ENCODE results near the gene NGLY1.

Gene NGLY1, protein sequence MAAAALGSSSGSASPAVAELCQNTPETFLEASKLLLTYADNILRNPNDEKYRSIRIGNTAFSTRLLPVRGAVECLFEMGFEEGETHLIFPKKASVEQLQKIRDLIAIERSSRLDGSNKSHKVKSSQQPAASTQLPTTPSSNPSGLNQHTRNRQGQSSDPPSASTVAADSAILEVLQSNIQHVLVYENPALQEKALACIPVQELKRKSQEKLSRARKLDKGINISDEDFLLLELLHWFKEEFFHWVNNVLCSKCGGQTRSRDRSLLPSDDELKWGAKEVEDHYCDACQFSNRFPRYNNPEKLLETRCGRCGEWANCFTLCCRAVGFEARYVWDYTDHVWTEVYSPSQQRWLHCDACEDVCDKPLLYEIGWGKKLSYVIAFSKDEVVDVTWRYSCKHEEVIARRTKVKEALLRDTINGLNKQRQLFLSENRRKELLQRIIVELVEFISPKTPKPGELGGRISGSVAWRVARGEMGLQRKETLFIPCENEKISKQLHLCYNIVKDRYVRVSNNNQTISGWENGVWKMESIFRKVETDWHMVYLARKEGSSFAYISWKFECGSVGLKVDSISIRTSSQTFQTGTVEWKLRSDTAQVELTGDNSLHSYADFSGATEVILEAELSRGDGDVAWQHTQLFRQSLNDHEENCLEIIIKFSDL

GRCh38 chr3:25782938-25783660 is at the start of gene NGLY1:
Gene NGLY1, minus strand, starts transcription at chr3:25783443. Its CDS starts 53 bp downstream, at chr3:25783390.
- peaks cover 5% of the 10 kb centered on the region for H3K36me3 ChIP-seq (ENCODE audit: insufficient read depth, insufficient read length, low read length)
- TF ChIP-seq YY1 (IDR thresholded peaks at IDR 0.05; ENCODE audit: insufficient read depth, insufficient read length) (peak; percentile 43), ZNF274 (IDR thresholded peaks at IDR 0.05; ENCODE audit: low read depth, low read length) (no peak)
- peak within 1 kb of the TSS; percentile 80 for H3K9ac ChIP-seq (ENCODE audit: insufficient read length, low read depth)
- no peaks in the 10 kb centered on the region for H3K9me3 ChIP-seq (ENCODE audit: insufficient read depth, low read length)
- H3K27me3 ChIP-seq (ENCODE audit: insufficient read depth, insufficient read length) = no peaks in the 10 kb centered on the region
- DNase-seq (ENCODE audit: low read depth, low spot score) = peak; percentile 72
- H3K4me3 ChIP-seq (ENCODE audit: insufficient read length, low read depth) = peak within 1 kb of the TSS; percentile 77
- no peaks in the 10 kb centered on the region for H3K4me1 ChIP-seq (ENCODE audit: insufficient read depth, insufficient read length)

DNA sequence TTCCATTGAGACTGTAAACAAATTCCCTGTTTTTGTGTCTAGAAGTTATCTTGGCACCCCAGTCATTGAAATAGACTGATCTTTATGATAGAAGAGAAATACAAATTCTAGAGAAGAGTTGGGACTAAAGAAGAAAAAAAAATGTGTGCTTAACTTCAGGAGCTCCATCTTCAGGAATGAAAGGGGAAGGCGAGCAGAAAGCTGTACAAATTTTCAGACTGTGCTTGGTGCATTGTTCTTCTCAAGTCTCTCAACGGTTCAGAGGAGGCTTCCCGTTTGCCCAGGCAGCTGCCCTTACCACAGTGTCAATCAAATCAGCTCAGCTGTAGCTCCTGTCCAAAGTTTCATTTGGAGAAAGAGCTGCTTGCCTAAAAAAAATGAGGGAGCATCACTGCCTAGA is 48.3 kb upstream of the NGLY1 start:
- H3K4me1 ChIP-seq (ENCODE audit: insufficient read depth, insufficient read length) = no peaks in the 10 kb centered on the region
- DNase-seq (ENCODE audit: low read depth, low spot score) = no peak
- H3K9me3 ChIP-seq (ENCODE audit: insufficient read depth, low read length) = no peaks in the 10 kb centered on the region
- TF ChIP-seq YY1 (IDR thresholded peaks at IDR 0.05; ENCODE audit: insufficient read depth, insufficient read length) = no peak
- TF ChIP-seq ZNF274 (IDR thresholded peaks at IDR 0.05; ENCODE audit: low read depth, low read length) = no peak
- TF ChIP-seq SUZ12 (IDR thresholded peaks at IDR 0.05; ENCODE audit: extremely low read depth, insufficient read depth, insufficient read length) = no peak
- H3K9ac ChIP-seq (ENCODE audit: insufficient read length, low read depth) = no peak overlapping the region
- H3K4me3 ChIP-seq (ENCODE audit: insufficient read length, low read depth) = no peak overlapping the region
- H3K36me3 ChIP-seq (ENCODE audit: insufficient read depth, insufficient read length, low read length) = no peaks in the 10 kb centered on the region
- H3K27me3 ChIP-seq (ENCODE audit: insufficient read depth, insufficient read length) = no peaks in the 10 kb centered on the region

DNA sequence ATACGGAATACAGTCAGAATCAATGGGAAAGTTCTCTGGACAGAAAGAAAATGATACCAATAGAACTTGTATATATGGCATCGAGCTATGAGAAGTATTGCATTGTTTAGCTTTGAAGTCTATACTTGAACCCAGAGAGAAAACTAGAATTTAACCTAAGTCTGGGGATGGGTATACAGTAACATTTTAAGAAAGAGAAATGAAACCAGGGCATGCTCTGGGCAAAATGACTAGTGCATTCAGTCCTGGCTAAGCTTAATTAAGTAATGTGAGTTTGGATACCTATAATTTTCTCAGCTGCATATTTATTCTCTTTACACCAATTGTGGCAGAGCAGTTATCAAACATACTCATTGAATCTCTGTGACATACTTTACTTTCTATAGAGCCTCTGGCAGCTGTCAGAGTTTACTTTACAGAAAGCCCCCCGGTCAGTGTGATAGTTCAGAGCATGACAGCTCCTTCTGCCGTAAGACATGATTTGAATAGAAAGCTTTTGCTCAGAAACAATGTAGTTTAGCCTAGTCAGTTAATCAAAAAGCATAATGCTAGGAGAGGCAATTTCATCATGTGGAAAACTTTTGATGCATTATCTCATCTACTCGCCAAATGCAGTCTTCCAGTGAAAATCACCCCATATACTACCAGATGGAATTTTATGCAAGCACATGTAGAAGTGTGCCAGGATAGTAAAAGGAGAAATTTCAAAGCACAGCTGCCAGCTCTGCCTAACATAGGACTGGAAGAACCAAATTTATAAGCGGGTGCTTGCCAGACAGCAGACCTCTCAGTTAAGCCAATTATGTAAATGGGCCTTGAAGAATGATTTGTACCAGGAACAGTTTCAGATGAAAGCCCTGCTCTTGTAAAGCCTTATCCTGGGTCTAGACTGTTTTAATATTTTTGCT is 47.4 kb upstream of the NGLY1 start:
- H3K9ac ChIP-seq (ENCODE audit: insufficient read length, low read depth) = no peak overlapping the region
- H3K36me3 ChIP-seq (ENCODE audit: insufficient read depth, insufficient read length, low read length) = no peaks in the 10 kb centered on the region
- no peaks in the 10 kb centered on the region for H3K27me3 ChIP-seq (ENCODE audit: insufficient read depth, insufficient read length)
- no peaks in the 10 kb centered on the region for H3K4me1 ChIP-seq (ENCODE audit: insufficient read depth, insufficient read length)
- no peak overlapping the region for H3K4me3 ChIP-seq (ENCODE audit: insufficient read length, low read depth)
- no peak for TF ChIP-seq YY1 (IDR thresholded peaks at IDR 0.05; ENCODE audit: insufficient read depth, insufficient read length)
- TF ChIP-seq ZNF274 (IDR thresholded peaks at IDR 0.05; ENCODE audit: low read depth, low read length) = no peak
- TF ChIP-seq SUZ12 (IDR thresholded peaks at IDR 0.05; ENCODE audit: extremely low read depth, insufficient read depth, insufficient read length) = no peak
- no peak for DNase-seq (ENCODE audit: low read depth, low spot score)
- H3K9me3 ChIP-seq (ENCODE audit: insufficient read depth, low read length) = no peaks in the 10 kb centered on the region

GRCh38 chr3:25826510-25826909 is 43.3 kb upstream of the NGLY1 start:
- no peaks in the 10 kb centered on the region for H3K9me3 ChIP-seq (ENCODE audit: insufficient read depth, low read length)
- no peaks in the 10 kb centered on the region for H3K27me3 ChIP-seq (ENCODE audit: insufficient read depth, insufficient read length)
- H3K36me3 ChIP-seq (ENCODE audit: insufficient read depth, insufficient read length, low read length) = no peaks in the 10 kb centered on the region
- no peak overlapping the region for H3K4me3 ChIP-seq (ENCODE audit: insufficient read length, low read depth)
- H3K9ac ChIP-seq (ENCODE audit: insufficient read length, low read depth) = no peak overlapping the region
- TF ChIP-seq SUZ12 (IDR thresholded peaks at IDR 0.05; ENCODE audit: extremely low read depth, insufficient read depth, insufficient read length) (no peak), ZNF274 (IDR thresholded peaks at IDR 0.05; ENCODE audit: low read depth, low read length) (no peak), YY1 (IDR thresholded peaks at IDR 0.05; ENCODE audit: insufficient read depth, insufficient read length) (no peak)
- no peaks in the 10 kb centered on the region for H3K4me1 ChIP-seq (ENCODE audit: insufficient read depth, insufficient read length)
- DNase-seq (ENCODE audit: low read depth, low spot score) = no peak

DNA sequence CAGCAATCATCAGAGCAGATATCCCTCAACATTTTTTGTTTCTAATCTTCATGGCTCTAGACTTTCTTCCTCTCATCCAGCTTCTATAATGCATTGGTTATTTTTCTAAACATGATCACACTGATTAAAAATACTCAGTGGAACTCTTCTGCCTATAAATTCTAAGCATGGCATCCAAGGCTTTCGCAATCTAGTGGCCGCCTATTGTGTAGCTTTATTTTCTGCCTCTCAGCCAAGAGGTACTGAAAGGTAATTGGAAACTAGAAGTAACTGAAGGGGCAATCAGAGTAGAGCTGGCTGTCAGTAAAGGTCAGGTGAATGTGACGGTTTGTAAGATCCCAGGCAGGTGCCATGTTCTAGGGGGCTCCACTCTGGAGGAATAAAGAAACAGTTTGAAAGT is 40.1 kb upstream of the NGLY1 start:
- DNase-seq (ENCODE audit: low read depth, low spot score) = no peak
- H3K9me3 ChIP-seq (ENCODE audit: insufficient read depth, low read length) = no peaks in the 10 kb centered on the region
- no peak overlapping the region for H3K4me3 ChIP-seq (ENCODE audit: insufficient read length, low read depth)
- H3K27me3 ChIP-seq (ENCODE audit: insufficient read depth, insufficient read length) = no peaks in the 10 kb centered on the region
- H3K9ac ChIP-seq (ENCODE audit: insufficient read length, low read depth) = no peak overlapping the region
- no peak for TF ChIP-seq YY1 (IDR thresholded peaks at IDR 0.05; ENCODE audit: insufficient read depth, insufficient read length)
- TF ChIP-seq SUZ12 (IDR thresholded peaks at IDR 0.05; ENCODE audit: extremely low read depth, insufficient read depth, insufficient read length) = no peak
- TF ChIP-seq ZNF274 (IDR thresholded peaks at IDR 0.05; ENCODE audit: low read depth, low read length) = no peak
- no peaks in the 10 kb centered on the region for H3K36me3 ChIP-seq (ENCODE audit: insufficient read depth, insufficient read length, low read length)
- H3K4me1 ChIP-seq (ENCODE audit: insufficient read depth, insufficient read length) = no peaks in the 10 kb centered on the region

DNA sequence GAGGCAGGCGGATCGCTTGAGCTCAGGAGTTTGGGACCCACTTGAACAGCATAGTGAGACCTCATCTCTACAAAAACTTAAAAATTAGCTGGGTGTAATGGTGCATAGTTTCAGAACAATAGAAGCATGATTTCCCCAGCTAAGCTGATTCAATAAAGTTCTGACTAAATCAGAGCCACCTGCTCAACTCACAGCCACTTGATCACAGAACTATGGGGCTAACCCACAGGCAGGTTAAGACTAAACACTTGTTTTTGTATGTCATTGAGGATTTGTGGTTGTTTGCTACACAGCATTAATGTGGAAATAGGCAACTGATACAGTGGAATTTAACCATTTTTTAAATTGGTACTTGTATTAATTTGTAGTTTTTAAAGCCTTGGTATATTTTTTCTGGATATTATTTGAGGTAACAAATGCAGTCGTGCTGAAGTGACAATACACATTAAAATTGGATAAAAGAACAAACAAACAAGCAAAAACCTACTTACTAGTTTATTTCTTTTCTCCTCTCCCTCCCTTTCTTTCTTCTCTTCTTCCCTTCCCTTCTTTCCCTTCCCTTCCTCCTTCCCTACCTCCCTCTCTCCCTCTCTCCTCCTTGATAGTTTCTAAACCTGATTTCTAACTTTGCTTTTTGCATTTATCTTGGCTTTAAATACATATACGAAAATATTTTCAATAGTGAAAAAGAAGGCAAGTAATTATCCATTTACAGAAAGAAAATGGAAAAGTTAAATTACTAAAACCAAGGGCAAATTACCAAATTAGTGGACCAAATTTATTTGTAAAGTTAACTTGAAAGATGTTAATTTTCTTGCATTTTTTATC is 38.7 kb upstream of the NGLY1 start:
- Histone ChIP-seq H3K27me3 (ENCODE audit: insufficient read depth, insufficient read length) (no peaks in the 10 kb centered on the region), H3K36me3 (ENCODE audit: insufficient read depth, insufficient read length, low read length) (no peaks in the 10 kb centered on the region), H3K9me3 (ENCODE audit: insufficient read depth, low read length) (no peaks in the 10 kb centered on the region), H3K9ac (ENCODE audit: insufficient read length, low read depth) (no peak overlapping the region), H3K4me3 (ENCODE audit: insufficient read length, low read depth) (no peak overlapping the region), H3K4me1 (ENCODE audit: insufficient read depth, insufficient read length) (no peaks in the 10 kb centered on the region)
- no peak for DNase-seq (ENCODE audit: low read depth, low spot score)
- TF ChIP-seq YY1 (IDR thresholded peaks at IDR 0.05; ENCODE audit: insufficient read depth, insufficient read length) (no peak), SUZ12 (IDR thresholded peaks at IDR 0.05; ENCODE audit: extremely low read depth, insufficient read depth, insufficient read length) (no peak), ZNF274 (IDR thresholded peaks at IDR 0.05; ENCODE audit: low read depth, low read length) (no peak)

Measured in NT2/D1 (cell line).